Esophagus muscularis mucosa (tissue), 4 donors: Measurements from ENCODE around the gene PDSS1.

ENCODE experiments used
- CTCF ChIP-seq, 3 experiments: fragments of 200-600 bp in 2 of 3; fragments of 450-650 bp in 1 of 3; sonication (generic) in 2 of 3; IDR thresholded peaks; one replicate each; pipeline ENCODE4 v1.5.1; 2017 to 2019; ENCODE audit warnings: antibody characterized with exemption in 3 of 3, mild to moderate bottlenecking in 2 of 3, moderate library complexity in 1 of 3
- EP300 ChIP-seq: sonication (generic); formaldehyde crosslinking; IDR thresholded peaks from one replicate; pipeline ENCODE4 v1.6.1; 2017; ENCODE audit warnings: antibody characterized with exemption
- POLR2A ChIP-seq: fragments of 450-650 bp; IDR thresholded peaks from one replicate; pipeline ENCODE4 v1.6.1; 2017; ENCODE audit warnings: antibody characterized with exemption, moderate library complexity, mild to moderate bottlenecking, low read depth
- POLR2AphosphoS5 ChIP-seq, 2 donors: sonication (generic); formaldehyde crosslinking; IDR thresholded peaks; one replicate each; pipeline ENCODE4 v1.6.1; 2017; ENCODE audit warnings: antibody characterized with exemption in 2 of 2

DNA sequence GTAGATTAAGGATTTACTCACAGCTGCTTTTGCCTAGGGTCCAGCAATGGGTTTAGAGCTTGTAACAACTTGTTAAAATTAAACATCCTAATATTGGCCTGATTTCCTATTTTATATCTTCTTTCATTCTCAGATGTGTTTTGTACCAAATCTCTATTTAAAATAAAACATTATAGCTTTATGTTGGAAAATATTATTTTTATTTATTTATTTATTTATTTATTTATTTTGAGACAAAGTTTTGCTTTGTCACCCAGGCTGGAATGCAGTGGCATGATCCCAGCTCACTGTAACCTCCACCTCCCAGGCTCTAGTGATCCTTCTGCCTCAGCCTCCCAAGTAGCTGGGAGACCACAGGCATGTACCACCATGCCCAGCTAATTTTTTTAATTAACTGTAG is 17.9 kb upstream of the PDSS1 start:
- TF ChIP-seq CTCF (IDR thresholded peaks at IDR 0.05) (no peak), EP300 (no peak), POLR2A (no peak), POLR2AphosphoS5 (IDR thresholded peaks at IDR 0.05) (no peak)
